HG02763 (cell line): Measurements from ENCODE around the gene LEPR.
"Not testable (repeated sequence)": the region's sequence is repeated elsewhere in the genome, so short reads cannot be mapped to it uniquely, and the experiment has no call there.

Experiments
- ATAC-seq: cut with Tn5 transposase; IDR thresholded peaks from one replicate; pipeline ENCODE4 v1.9.1; 2021; ENCODE audit warnings: mild to moderate bottlenecking, moderate library complexity; ENCODE audit not compliant: unreplicated experiment

Gene LEPR

DNA sequence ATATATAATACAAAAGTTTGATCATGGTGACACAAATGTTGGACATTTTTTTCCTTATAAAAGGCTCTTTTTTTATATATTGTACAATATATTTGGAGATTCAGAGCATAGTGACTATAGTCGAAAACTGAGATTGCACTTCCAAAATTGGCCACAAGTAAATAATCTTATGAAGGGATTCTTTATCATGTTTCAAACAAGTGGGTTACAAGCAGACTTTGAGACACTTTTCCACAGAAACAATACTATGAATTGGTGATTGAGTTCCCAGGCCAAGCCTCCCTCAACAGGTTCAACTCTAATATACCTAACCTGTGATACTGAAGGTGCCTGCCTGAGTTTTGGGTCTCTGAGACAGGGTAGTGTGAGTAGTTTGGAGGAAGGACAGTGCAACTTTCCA lies 13.8 kb downstream of the LEPR start:
- ATAC-seq = no peak

DNA sequence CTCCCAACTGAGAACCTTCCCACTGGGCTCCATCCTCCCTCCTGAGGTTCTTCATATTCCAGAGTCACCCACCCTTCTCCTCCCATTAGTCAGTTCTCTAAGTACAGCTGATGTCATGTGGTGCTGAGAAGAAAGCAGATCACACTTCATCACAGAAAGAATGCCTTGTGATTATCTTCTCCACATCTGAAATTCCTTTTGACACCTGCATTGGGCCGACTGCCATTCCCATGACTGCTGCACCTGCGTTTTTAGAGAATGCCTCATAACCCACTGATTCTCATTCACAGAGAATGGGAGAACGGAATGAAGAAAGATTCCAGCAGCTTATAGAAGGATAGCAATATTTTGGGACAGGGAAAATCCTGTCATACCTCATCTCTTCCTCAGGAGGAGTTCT lies 14.3 kb downstream of the LEPR start:
- ATAC-seq = no peak

DNA sequence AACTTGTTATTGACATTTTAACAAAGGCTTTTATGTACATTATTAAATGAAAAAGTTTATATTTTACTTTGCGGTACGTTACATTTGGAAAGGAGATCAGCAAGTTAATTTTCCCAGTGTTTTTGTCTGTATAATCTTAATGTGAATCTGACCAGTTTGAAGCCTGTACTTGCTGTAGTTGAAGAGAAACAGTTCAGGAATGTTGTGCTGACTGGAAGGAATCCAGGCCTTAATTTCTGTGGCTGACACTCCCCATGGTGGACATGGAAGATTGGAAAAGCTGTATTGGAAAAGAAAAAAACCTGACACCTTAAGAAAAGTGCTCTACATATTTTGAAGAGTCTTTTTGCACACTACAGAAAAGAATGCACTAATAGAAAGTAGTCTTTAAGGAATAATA lies 15.5 kb downstream of the LEPR start:
- ATAC-seq = no peak

DNA sequence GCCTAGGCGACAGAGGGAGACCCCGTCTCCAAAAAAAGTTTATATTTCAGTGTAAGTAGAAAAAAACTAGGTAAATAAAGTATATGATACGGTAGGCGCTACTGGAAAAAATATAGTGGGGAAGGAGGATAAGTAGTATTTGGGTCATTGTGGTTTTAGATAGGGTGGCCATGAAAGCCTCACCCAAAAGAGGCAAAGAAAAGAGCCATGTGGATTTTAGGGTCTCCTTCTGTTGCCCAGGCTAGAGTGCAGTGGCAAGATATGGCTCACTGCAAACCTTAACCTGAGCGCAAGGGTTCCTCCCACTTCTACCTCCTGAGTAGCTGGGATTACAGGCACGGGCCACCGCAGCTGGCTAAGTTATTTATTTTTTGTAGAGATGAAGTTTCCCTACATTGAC lies 17.1 kb downstream of the LEPR start:
- no peak for ATAC-seq

DNA sequence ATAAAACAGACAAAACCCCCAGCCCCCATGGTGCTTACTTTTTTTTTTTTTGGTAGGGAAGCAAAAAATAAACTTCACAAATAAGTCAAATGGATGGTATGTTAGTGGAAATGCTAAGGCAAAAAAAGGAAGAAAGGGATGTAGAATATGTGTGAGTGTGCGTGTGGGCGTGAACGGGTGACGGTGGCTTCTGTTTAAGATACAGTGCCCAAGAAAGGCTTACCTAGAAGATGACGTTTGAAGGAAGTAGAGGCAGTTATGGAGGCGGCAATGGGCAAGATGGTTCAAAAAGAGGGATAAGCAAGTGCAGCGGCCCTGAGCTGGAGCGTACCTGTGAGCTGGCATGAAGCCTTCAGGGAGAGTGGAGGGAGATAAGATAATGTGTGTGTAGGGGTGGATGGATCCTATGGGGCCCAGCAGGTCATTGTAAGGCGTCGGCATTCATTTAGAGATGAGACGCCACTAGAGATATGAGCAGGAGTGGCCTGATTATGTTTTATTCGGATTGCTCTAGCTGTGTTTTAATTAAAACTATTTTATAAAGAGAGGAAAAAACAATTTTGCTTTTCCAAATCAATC lies 19.9 kb downstream of the LEPR start:
- ATAC-seq = no peak

DNA sequence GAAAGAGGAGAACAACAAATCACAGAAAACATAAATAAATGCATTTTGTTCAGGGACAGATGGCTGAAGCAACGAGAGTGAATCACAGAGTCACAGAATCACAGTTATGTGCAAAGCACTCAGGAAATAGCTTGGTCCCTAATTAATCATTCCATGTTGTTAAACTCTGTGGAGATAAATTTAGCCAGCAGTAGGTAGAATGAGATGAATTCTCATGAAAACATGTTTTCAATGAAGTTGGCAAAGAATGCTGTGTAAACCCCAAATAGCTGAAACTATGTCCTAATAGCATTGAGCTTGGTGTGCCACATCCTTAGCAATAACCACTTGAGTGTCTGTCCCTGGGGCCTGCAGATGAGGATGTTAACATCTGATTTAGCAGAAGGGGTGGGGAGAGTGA lies 20.4 kb downstream of the LEPR start:
- no peak for ATAC-seq

DNA sequence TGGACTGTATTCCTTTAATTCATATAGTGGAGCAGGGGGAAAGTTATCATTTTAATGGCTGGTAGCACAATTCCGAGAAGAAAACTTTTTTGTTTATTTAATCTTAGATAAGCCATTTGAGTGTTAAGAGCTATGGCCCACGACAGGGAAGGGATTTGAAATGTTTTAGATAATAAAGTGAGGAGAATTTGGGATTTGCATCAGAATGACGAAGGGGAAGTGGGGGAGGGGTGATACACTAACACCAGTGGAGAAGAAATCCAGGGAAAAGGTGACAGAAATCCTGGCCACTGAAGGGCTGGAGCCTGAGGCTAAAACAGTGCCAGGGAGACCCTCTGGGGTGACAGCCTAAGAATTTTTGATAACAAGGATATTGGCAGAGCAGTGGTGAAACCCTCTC lies 21.0 kb downstream of the LEPR start:
- no peak for ATAC-seq

DNA sequence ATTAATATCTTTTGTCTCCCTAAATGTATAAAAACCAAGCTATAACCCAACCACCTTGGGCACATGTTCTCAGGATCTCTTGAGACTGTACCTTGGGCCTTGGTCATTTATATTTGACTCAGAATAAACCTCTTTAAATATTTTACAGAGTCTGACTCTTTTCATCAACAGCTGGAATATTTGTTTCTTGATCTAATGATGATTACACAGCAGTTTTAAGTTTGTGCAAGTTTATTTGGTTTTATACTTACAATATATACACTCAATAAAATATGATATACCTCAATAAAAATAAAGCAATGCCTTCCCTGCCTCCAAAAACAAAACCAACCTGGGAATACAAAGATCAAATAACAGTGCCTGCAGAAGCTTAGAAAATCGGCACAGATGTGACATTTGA lies 22.0 kb downstream of the LEPR start:
- ATAC-seq = no peak

DNA sequence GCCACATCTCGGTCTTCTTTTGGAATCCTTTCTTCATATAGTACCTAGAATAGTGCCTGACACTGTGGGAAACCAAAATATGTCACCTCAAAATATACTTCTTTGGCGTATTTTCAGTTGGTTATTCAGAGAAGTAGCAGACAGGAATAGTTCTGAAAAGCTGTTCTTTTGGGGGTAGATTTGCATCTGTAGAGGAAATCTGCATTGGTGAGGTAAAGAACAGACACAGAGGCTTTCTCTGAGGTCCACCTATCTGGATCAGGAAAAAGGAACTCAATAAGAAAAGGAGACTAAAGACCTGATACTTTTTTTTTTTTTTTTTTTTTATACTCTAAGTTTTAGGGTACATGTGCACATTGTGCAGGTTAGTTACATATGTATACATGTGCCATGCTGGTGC lies 23.2 kb downstream of the LEPR start:
- no peak for ATAC-seq

DNA sequence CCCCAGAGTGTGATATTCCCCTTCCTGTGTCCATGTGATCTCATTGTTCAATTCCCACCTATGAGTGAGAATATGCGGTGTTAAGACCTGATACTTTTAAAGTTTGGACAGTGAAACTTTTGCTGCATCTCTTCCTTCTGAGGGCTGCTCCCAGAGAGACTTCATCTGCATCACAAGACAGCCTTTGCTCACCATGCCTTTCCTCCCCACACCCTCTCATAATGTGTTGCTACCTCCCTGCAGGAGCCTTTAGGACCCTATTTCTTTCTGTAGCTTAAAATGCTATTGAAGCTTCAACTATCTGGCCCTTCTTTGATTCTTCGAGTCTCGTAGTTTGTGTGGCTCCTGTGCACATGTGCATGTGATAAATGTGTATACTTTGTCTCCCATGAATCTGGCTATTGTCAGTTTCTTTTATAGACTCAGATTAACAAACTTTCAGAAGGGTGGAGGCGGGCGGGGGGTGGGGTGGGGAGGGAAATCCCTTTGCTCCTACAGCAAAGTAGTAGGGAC lies 23.7 kb downstream of the LEPR start:
- ATAC-seq = no peak

DNA sequence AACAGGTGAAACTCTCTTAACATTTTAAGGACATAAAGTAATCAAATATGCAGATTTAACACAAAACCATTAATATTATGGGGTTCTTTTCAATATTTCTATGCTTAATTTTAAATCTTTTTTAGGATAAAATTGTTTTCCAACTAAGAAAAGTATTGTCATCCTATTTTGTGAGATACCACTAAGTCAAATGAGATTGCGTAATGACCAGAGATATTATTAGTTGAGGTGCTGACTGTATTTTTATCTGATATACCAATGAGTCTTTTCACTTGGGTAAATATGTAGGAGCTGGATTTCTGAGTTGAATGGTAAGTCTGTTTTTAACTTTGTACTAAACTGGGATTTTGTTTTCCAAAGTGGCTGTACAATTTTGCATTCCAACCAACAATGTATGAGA lies 25.4 kb downstream of the LEPR start:
- no peak for ATAC-seq

DNA sequence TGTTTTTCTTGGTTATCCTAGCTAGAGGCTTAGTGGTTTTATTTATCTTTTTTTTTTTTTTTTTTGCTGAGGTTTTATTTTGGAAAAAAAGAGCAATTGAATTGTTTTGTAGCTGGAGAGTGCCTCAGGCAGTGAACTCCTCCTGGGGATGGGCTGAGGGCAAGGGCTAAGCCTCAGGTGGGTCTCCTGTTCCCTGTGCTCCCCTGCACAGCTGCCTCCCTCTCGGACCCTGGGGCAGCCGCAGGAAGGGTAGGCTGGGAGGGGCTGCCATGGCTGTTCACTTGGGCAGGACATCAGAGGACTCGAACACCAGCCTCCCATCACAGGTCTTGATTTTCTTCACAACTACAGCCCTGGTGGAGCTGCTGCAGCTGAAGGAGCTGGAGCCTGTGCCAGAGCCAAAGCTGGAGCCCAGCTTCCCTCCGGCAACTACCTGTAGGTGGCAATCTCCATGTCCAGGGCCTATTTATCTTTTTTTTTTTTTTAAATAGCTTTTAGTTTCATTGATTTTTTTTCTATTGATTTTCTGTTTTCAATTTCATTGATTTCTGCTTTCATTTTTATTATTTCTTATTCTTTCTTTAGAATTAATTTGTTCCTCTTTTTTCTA lies 28.9 kb downstream of the LEPR start:
- ATAC-seq = no peak

DNA sequence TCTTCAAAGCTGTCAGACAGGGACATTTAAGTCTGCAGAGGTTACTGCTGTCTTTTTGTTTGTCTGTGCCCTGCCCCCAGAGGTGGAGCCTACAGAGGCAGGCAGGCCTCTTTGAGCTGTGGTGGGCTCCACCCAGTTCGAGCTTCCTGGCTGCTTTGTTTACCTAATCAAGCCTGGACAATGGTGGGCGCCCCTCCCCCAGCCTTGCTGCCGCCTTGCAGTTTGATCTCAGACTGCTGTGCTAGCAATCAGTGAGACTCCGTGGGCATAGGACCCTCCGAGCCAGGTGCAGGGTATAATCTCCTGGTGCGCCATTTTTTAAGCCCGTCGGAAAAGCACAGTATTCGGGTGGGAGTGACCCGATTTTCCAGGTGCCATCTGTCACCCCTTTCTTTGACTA lies 35.2 kb downstream of the LEPR start:
- not testable (repeated sequence) for ATAC-seq

DNA sequence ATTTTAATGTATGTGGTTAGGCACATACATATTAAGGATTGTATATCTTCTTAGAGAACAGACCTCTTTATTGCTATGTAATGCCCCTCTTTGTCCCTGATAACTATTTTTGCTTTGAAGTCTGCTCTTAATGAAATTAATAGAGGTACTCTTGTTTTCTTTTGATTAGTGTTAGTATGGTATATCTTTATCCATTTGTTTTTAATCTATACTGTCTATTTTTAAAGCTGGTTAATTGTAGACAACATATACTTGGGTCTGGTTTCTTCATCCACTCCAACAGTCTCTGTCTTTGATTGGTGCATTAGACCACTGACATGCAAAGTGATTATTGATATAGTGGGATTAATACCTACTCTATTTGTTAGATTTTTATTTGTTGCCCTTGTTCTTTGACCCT lies 36.0 kb downstream of the LEPR start:
- no peak for ATAC-seq

DNA sequence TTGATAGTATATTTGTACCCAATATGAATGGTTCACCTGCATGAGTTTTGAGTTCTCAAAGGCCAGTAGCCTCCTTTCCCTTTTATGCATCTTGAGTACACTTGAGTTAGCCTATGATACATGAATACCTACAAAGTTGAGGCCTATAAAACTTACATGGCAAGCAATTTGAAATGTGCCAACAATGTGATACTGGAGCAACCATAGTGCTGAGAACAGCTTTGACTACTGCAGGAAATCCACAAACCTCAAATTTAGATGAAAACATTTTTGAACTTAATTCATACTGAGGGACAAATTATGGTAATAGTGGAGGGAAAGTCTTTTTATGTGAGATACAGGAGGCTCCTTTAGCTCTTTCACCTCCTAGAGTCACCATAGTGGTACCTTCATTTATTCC lies 37.4 kb downstream of the LEPR start:
- ATAC-seq = no peak

DNA sequence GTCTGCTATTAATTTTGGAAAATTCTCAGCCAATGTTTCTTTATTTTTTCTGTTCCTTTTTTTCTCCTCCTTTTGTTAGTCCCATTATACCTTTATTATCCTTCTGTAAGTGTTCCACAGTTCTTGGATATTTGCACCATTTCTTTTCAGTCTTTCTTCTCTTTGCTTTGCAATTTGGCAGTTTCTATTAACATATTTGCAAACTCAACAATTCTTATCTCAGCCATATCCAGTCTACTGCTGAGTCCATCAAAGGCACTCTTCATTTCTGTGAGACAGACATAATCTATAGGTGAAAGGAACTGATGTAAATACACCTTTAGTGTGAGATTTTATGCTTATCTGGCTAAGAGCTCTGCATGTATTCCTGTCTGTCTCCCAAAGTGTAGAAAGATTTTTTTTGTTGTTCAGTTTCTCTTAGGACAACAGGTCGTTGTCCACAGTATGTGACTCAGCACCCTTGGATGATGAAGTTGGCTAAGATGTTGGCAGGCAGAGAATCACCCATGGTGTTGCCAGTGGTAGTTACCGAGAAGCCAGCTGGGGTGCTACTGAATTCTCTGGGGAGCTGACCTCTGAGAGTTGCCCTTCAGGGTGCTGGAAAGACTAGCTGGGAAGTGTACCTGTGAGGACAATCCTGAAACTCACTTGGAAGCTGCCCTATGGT lies 38.4 kb downstream of the LEPR start:
- no peak for ATAC-seq

DNA sequence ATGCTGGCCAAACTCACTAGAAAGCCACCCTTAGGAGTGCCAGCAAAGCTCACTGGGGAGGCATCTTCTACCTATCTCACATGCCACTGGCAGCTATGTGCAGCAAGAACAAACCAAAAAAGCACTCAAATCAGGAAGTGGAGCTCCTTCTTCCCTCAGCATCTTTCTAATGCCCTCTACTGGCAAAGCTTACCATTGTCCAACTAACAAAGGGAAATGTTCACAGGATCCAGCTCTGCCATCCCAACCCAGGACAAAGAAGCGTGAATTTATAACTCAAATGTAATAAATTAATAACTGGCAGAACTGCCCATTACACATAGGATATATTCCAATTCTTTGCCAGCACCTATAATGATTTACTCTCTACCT lies 38.9 kb downstream of the LEPR start:
- ATAC-seq = no peak

DNA sequence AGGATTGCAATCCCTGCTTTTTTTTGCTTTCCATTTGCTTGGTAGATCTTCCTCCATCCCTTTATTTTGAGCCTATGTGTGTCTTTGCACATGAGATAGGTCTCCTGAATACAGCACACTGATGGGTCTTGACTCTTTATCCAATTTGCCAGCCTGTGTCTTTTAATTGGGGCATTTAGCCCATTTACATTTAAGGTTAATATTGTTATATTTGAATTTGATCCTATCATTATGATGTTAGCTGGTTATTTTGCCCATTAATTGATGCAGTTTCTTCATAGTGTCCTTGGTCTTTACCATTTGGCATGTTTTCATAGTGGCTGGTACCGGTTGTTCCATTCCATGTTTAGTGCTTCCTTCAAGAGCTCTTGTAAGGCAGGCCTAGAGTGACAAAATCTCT lies 45.4 kb downstream of the LEPR start:
- ATAC-seq = not testable (repeated sequence)

DNA sequence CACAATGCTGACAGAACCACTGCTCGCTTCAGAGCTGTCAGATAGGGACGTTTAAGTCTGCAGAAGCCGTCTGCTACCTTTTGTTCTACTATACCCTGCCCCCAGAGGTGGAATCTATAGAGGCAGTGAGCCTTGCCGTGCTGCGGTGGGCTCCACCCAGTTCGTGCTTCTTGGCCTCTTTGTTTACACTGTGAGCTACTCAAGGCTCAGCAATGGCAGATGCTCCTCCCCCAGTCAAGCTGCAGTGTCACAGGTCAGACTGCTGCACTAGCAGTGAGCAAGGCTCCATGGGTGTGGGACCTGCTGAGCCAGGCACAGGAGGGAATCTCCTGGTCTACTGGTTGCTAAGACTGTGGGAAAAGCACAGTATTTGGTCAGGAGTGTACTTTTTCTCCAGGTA lies 47.1 kb downstream of the LEPR start:
- no peak for ATAC-seq

DNA sequence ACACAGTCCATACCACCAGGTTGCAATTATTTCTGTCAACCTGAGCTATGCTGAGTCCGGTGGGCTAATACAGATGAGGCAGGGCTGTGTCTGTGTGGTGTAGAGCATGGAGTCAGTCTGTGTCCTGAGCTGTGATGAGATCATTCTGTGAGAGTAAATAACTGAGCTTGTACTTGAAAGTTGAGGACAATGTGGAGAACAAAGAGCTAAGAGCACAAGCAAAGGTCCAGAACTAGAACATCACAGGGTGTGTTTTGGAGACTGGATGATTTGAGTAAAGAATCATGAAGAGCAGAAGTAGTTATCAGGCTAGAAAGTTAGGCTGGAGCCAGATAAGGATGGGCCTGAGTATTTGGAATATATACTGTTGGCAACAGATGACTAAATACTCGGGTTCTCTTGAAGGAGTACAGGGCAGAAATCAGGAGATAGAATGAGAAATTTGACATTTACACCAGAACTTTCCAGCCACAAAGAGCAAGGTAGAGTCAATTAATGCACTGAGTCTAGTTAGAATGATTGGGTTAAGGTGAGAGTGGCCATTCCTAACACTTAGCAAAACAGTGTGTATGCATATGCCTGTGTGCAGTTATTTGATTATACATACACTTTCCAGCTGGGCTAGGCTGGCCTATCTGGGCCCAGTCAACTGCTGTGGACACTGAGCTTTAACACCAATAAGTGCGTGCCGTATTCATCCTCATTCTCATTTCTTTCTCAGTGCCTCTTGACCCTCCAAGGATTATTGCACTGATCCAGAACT lies 48.8 kb downstream of the LEPR start:
- ATAC-seq = no peak

DNA sequence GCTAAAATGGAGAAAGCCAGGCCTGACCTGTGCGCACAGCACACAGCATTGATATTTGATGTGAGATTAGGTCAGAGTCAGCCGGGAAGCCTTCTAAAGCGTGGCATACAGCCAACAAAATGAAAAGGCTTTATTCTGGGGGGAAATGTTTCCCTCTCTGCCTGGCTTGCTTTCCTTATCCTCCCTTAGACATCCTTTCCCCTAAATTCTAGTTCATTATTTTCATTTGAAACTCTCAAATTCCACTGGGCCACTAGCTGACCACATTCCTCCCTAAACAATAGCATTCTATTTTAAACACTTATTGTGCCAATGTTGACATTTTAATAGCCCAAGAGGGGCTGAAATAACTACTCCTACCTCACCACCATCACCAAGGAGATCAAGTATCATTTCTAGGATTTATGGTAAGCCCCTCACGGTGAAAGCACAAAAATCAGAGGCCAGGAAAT lies 49.4 kb downstream of the LEPR start:
- no peak for ATAC-seq
